Fibroblast of skin of scalp (primary cell): Measurements from ENCODE around the gene DOHH.
"Not testable (repeated sequence)": the region's sequence is repeated elsewhere in the genome, so short reads cannot be mapped to it uniquely, and the experiment has no call there.

ENCODE experiments used
- DNase-seq: peaks from one replicate; pipeline ENCODE4 v3.0.0-alpha.2; 2013

Gene DOHH

DNA sequence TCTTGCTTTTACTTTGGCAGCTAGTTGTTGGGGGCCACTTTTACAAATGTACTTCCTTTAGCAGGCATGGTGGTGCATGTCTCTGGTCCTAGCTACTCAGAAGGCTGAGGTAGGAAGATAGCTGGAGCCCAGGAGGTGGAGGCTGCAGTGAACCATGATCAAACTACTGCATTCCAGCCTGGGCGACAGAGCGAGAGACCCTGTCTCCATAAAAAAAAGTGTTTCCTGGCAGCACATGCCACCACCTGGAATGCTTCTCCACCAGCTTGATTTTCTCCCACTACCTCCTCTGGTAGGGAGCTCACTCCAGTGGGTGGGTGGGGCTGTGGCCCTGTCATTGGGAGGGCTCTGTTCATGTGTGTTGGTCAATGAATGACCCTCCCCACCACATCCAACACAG is 18.2 kb upstream of the DOHH start:
- DNase-seq = no peak

DNA sequence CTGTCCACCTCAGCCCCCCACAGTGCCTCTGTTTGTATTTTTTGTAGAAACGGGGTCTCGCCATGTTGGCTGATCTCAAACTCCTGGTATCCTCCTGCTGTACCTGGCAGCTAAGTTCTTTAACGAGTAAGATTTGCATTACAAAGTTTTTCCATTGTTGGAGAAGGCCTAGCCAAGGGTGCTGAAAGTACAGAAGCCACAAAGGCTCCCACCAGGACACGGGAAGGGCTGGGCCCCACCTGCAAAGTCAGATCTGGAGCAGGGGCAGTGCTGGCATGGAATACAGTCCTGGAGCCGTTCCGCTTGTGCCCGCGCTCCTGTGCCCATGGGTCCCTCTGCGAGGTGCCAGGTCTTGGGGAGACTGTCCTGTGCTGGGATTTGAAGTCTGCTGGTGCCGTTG is 17.8 kb upstream of the DOHH start:
- no peak for DNase-seq

DNA sequence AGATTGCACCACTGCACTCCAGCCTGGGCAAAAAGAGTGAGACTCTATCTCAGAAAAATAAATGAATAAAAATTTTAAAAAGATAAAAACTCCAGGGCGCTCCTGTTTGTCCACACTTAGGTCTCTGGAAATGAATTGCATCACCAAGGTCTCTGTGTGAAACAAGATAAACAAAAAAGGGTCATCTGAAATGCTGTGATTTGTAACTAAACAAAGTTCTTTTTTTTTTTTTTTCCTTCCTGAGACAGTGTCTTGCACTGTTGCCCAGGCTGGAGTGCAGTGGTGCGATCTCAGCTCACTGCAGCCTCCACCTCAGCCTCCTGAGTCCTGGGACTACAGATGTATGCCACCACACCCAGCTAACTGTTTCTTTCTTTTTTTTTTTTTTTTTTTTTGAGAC is 17.2 kb upstream of the DOHH start:
- DNase-seq = no peak

DNA sequence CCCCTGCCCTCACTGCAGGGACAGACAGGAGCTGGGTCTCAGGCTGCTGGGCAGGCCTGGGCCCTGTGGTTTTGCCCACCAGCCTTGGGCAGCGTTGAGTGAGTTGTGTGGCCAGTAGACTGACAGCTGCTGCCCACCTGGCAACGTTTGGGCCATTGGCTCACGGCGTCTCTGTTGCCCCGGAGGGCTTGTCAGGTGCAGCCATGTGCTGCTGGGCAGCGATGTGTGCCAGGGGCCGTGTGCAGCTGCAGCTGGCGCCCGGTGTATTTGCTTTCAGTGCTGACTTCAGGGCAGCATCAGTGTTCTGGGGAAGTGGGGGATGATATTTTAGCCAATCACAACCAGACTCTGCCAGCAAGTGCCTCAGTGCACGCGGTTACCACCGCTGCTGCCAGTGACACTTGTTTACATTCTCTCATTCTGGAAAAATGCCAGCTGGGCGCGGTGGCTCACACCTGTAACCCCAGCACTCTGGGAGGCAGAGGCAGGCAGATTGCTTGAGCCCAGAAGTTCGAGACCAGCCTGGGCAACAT is 16.3 kb upstream of the DOHH start:
- DNase-seq = no peak

DNA sequence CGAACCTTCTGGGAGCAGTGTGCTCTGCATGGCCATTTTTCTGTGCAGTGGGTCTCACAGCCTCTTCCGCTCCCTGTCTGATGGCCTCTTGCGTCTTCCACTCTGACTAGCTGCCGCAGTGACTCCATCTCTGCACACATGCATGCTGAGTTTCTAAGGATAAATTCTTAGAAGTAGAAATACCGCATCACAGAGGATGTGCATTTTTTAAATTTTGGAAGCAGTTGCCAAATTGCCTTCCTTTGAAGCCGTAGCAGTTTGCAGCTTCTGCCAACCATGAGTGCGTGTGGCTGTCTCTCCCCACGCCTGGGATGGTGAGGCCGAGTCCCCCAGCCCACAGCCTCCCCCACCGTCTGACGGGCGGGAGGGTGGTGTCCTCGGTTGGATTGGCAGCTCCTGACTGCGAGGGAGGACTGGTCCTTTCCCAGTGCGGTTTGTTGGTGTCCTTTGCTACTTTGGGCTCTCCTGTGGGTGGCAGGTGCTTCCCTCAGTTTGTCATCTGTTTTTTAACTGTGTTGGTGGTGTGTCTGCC is 15.5 kb upstream of the DOHH start:
- DNase-seq = peak; percentile 71

DNA sequence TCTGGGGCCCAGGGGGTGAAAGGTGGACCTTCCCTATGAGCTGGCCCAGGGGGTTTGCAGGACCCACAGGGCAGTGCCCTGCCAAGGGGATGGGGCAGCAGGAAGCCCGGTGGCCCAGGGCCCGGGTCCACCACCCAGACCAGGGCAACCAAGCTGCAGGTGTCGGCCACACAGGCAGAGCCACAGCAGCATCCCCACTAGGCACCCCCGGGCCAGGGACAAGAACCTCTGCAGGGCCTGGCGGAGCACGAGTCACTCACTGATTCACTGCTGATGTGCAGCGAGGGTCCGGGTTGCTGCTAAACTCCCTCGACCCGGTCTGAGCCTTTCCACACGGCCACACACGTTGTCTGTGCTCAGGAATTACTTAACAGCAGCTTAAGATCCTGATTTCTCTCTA is 14.5 kb upstream of the DOHH start:
- peak; percentile 24 for DNase-seq

DNA sequence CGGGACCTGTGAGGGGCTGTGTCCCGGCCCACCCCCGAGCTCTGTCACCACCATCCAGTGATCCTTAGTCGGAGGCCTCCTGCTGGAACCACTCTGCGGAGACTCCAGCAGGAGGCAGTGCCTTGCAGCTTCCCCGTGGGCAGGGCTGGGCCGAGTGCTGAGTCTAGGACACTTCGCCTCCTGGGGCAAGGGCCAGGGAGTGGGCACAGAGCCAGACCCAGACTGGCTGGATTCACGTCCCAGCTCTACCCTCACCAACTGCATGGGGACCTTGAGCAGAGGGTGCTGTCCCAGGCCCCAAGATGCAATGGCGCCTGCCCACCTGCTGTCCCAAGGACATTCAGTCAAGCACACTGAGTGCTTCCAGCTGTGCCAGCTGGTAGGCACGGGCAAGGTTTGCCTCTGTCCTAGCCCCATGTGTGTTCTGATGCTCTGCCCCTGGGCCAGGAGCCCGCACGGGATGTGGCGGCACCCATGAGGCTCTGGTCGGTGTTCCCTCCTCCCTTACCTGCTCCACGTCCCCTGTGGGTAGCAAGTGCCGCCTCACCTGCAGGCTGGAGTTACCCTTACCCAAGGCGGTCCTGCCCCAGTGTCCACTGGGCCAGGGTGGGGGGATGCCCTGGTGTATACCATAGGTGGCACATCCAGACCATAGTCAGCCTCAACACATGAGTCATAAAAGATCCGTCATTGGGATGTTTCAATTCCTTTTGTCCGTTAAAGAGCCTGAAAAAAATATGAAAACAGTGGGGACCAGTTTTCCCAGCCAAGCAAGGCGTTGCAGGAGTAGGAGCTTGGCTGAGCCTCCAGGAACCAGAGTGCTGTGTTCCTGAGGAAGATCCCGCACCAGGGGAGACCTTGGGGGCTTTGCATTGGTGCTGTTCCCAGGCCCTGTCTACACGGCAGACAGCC is 13.0 kb upstream of the DOHH start:
- no peak for DNase-seq

DNA sequence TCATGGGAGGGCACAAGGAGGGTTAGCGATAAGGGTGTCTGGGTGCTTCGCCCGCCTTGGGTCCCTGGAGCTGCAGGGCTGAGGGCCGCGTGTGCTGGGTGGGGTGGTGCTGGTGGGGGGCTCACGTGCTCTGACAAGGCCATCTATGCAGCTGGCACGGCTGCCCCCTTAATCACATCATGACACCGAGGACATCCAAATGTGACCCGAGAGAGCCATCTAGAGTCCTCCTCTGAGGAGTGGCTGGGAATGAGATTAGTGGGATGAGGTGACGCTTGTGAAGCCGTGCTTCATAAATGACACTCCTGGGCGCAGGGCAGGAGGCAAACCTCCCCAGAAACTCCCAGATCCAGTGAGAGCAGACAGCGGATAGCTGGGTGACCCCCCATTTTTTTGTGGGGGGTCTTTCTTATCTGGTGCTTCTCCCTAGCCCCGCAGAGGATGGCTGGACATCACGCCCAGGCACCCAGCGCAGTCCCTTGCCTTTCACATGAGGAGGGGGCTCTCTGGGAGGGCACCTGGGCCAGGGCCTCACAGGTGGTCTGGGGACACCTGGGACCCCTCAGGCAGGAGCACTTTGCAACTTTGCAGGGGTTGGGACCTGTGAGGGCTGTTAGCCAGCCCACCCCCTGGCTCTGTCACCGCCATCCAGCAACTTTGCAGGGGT is 12.2 kb upstream of the DOHH start:
- DNase-seq = no peak

DNA sequence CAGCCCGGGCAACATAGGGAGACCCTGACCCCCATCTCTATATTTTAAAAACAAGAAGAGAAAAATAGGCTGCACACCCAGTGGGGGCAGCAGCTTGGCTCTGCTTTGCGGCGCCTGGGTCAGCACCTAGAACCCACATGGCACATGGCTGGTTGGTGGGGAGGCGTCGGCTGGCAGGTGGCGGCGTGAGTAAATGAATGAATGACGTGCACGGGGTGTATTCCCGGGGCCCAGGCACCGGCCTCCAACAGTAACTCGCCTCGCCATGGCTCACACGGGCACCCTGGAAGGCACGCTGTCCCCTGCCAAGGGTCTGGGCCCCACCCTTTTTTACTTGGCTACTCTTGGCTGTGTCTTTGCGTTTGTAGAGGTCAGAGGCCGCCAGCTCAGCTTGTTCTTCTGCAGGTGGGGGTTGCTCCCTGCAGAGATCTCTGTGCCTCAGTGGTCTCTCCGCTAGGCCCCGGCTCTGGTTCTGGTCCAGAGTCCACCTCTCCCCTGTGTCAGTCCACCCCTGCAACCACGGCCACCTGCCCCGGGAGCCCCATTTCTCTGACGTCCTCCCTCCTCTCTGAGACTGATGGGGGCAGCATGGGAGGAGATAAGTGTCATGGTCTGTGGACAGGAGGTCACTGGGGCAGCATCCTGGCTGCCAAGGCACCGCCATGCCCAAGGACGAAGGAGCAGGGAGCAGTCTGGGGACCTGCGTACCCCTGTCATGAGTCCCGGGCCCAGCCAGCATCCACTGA is 11.2 kb upstream of the DOHH start:
- DNase-seq = no peak

DNA sequence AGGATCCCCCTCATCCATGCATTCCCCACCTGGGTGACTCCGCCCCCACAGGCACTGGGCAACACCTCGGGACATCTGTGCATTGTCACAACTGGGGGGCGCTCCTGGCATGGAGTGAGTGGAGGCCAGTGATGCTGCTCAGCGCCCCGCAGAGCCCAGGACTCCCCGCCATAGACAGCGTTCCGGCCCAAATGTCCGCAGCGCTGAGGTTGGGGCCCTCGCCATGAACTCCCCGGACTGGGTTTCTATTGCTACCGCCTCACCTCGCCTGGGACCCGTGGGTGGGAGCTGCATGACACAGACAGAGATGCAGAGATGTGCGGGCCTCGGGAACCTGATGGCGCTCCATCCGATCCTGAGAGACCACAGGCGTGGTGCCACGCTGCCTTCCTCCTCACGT is 10.3 kb upstream of the DOHH start:
- no peak for DNase-seq

DNA sequence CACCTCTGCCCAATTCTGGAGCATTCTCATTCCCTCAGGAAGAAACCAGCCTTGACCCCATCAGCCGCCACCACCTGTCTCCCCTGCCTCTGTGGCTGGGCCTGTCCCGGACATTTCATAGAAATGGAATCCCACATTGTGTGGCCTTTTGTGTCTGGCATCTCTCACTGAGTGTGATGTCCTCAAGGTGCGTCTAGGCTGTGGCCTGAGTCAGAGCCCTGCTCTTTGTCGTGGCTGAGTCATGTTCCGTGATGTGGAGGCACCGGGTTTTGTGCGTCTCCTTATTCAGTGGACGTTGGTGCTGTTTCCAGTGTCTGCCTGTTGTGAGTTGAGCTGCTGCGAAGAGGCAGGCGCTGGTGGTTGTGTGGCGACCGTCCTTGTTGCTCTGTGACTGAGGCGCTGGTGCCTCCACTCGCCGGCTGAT is 9.1 kb upstream of the DOHH start:
- no peak for DNase-seq

DNA sequence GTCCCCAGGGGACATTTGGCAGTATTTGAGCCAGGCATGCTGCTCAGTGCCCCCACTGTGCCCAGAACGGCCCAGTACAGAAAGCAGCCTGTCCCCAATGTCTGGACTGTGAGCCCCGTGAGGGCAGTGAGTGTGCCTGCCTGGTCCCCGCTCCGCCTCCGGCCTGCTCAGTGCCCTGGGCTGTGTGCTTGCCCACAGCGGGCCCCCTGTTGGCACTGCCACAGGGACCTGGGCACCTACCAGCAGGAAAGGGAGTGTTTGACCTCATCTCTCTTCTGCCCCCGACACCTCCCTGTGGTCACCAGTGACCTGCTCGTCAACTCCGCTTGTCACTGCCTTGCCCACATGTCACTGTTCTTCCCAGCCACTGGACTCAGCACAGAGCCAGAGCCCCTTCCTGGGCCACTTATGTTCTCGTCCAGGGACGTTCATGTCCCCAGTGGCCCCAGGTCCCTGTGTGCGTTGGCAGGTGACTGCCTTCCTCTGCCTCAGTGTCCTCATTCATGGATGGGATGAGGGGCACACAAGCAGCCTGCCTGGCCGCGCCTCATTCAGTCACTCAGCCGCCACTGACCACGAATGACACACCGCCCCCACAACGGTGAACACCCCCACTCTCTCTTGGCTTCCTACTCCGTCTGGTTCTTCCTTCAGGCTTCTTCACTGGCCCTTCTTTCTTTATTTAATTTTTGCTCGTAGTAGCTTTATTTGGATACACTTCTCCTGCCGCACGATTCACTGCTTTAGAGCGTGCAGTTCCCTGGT is 8.5 kb upstream of the DOHH start:
- DNase-seq = no peak

DNA sequence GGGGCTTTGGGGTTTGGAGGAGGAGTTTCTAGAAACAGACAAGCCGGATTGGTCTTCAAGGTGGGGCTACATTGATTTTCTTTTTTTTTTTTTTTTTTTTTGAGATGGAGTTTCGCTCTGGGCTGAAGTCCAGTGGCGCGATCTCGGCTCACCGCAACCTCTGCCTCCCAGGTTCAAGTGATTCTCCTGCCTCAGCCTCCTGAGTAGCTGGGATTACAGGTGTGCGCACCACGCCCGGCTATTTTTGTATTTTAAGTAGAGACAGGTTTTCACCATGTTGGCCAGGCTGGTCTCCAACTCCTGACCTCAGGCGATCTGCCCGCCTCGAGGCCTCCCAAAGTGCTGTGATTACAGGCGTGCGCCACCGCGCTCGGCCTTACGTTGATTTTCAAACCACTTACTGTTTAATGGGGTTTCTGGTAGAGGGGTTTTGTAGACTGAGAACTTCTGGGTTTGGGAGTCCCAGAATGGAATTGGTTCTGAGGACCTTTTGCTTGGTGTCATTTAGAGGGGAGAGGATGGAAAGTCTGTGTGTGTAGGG is 7.7 kb upstream of the DOHH start:
- not testable (repeated sequence) for DNase-seq

DNA sequence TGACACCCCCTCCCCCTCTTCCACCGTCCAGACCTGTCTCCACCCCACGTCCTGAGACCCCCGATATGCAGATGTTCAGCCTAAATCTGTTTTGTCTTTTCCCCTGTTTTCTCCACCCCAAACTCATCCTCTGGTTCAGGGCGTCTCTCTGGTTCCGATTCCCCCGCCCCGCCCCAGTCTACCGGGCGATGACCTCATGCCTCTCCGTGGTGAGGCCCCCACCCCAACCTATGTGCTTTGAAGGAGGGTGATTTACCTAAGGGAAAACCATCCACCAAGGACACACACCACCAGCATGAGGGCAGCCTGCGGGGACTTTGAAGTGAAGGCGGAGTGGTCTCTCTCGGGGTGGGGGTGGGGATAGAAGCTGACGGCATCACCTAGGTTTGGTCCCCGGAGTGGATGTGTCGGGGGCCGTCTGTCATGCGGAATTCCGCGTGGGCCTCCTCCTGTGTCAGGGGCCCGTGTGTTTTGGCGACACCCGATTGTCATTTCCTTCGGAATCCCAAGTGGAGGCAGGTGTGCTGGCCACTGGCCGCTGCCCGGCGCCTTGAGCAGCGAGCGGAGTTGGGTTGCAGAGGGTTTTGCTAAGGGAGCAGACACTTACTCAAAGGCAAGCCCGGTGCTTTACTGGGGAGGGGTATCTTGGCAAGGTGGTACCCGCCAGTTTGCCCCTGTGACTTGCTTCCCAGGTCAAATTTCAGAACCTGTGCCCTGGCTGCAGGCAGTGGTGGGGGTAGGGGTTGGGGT is 7.1 kb upstream of the DOHH start:
- DNase-seq = no peak

DNA sequence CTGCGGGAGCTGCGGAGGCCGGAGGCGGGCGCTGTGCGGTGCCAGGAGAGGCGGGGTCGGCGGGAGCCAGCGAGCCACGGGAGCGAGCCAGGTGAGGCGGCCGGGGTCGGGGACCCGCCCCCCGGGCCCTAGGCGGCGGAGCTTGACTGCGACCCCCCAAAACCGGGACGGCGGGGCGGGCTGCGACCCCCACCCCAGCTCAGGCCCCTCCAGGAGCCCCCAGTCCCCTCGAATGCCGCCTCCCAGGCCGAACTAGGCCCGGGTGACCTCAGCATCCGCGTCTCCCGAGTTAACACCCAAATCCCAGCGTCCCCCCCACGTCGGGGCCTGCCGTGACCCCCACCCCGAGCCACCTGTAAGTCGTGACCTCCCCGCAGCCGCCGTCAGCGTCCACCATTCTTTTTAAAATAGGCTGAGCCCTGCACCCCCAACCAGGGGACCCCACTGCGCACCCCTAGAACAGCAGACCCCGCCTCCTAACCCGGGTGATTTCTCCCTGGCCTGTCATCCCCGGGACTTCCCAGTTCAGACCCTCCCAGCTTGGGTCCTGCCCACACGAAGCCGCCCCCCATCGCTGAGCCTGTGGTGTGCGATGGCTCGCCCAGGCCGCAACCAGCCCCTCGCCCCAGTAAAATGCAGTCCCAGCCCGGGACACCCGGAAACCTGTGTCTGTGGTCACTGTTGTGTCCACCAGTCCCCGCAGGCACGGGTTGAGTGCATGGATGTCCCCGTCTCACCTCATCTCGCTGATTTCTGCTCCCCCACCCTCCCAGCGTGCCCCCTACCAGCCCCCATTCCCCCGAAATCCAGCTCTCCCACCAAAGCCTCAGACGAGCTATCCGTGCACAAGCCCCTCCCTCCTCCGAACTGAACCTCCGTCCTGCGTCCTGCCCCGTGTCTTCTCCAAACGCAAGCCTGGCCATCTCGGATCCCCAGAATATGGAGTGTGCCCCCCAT is 6.2 kb upstream of the DOHH start:
- DNase-seq = no peak

DNA sequence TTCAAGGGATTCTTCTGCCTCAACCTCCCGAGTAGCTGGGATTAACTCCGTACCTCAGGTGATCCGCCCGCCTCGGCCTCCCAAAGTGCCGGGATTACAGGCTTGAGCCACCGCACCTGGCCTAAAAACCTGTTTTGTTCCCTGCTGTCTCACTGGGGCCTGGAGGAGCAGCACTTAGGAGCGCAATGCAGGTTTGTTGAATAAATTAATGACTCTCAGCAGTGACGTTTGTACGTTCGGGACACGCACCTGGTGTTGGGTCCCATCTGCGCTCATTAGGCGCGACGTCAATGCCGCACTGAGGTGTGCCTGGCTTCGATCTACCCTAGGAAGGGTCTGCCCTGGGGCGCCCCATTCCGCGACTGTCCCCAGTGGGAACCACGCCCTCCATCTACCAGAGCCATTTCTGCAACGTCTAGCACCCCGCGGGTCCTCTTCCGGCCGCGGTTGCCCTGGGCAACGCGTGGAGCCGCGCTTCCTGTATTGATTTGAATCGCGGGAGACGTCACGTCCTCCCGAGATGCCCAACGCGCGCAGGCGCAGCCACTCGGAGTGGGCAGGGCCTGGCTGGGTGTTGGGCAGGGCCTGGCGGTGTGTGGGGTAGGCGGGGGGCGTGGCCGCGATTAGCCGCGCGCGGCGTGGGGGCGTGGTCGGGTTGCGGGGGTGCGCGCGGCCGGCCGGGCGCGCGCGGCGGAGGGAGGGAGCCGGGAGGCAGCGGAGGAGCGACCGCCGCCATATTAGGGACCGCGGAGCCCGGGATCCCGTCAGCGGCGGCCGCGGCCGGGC is 5.3 kb upstream of the DOHH start, which contains the start of gene FZR1:
Gene FZR1 (plus strand): TSS at position 714 of the 786 bp plus-strand sequence. CDS start 16,679 bp downstream, outside the sequence.
- peak; percentile 99 for DNase-seq

DNA sequence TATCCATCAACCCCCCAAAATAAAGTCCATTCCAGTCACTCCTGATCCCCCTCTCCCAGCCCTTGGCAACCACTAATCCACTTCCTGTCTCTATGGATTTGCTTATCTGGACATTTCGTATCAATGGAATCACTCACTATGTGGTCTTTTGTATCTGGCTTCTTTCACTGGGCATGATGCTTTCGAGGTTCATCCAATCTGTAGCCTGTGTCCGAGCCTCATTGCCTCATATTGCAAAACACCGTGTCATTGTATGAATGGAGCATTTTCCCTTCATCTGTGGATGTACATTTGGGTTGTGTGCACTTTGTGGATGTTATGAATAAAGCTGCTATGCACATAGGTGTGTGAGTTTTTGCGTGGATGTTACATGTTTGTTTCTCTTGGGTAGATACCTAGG is 4.3 kb upstream of the DOHH start:
- no peak for DNase-seq

DNA sequence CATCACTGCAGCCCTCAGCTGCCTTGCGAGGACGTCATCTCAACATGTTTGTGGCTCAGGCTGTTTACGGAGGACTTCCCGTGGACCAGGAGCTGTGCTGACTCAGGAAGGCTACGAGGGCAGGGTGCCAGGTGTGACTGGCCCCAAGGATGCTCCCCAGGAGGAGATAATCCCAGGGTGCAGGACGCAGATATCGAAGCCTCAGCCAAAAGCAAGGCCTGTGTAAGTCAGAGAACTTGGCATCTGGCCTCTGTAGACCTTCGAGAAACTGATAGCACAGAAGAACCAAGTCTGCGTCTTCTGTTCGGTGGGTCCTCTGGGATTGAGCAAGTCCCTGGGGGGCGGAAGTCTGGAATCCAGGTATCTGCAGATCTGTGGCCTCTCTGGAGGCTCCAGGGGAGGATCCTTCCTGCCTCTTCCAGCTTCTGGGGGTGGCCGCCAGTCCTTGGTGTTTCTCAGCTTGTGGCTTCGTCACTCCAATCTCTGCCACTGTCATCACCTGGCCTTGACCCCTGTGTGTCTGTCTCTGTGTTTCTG is 2.6 kb upstream of the DOHH start:
- no peak for DNase-seq

DNA sequence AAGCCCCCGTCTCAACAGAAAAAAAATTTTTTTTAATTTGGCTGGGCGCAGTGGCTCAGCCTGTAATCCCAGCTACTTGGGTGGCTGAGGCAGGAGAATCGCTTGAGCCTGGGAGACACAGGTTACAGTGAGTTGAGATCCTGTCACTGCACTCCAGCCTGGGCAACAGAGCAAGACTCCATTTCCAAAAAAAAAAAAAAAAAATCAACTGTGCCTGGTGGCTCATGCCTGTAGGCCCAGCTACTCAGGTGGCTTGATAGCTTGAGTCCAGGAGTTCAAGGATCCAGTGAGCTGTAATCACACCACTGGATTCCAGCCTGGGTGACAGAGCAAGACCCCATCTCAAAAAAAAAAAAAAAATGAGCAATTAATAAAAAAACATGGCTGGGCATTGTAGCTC is 1.3 kb upstream of the DOHH start:
- DNase-seq = no peak
